Tibial nerve (tissue), 4 donors: ENCODE data around the gene VIPR2. TPM values are rescaled to one million over a fixed set of nuclear protein-coding genes. Genes with fewer than 3 reads are reported as not detected.
A peak's percentile ranks its signal among the peaks of the same experiment; 100 is the strongest.

ENCODE experiments used
- DNase-seq, 2 donors: peaks; one replicate each; pipeline ENCODE4 v3.0.0-alpha.2; 2019; ENCODE audit warnings: low spot score in 2 of 2
- H3K27ac ChIP-seq, 4 donors: fragments of 200-600 bp; sonication (generic) in 3 of 4; one replicate each; pipeline ENCODE4 v1.5.1; 2017 to 2019; ENCODE audit warnings: mild to moderate bottlenecking in 1 of 4
- H3K27me3 ChIP-seq, 2 donors: fragments of 200-600 bp; sonication (generic) in 1 of 2; one replicate each; pipeline versions ENCODE4 v1.5.1 to v1.6.0; 2017 to 2019
- H3K36me3 ChIP-seq, 3 donors: fragments of 200-600 bp; sonication (generic); one replicate each; pipeline ENCODE4 v1.5.1; 2018 to 2019
- H3K4me1 ChIP-seq, 4 donors: fragments of 200-600 bp; sonication (generic) in 3 of 4; one replicate each; pipeline ENCODE4 v1.5.1; 2017 to 2019
- H3K4me3 ChIP-seq, 4 donors: fragments of 200-600 bp; sonication (generic) in 3 of 4; one replicate each; pipeline ENCODE4 v1.5.1; 2017 to 2019; ENCODE audit warnings: mild to moderate bottlenecking in 1 of 4, moderate library complexity in 1 of 4
- H3K9me3 ChIP-seq, 4 donors: fragments of 200-600 bp; sonication (generic) in 3 of 4; one replicate each; pipeline ENCODE4 v1.5.1; 2017 to 2019
- EP300 ChIP-seq, 2 donors: sonication (generic); formaldehyde crosslinking; IDR thresholded peaks; one replicate each; pipeline ENCODE4 v1.6.1; 2017; ENCODE audit warnings: antibody characterized with exemption in 2 of 2, mild to moderate bottlenecking in 1 of 2
- POLR2A ChIP-seq, 2 donors: fragments of 450-650 bp; IDR thresholded peaks; one replicate each; pipeline ENCODE4 v1.6.1; 2017; ENCODE audit warnings: antibody characterized with exemption in 2 of 2, mild to moderate bottlenecking in 2 of 2, moderate library complexity in 2 of 2
- WGBS, 2 donors: methylation state at CpG; one replicate each; pipeline ENCODE4 v1.1.5; 2018; 5-methylcytosine and 5-hydroxymethylcytosine counted together
- total RNA-seq, 4 donors: library from RNA; depleted of rRNA; stranded (reverse); fragments of >200 nt; gene quantifications; one replicate each; pipeline ENCODE4 v1.1.0, GENCODE V29; 2016
- TF ChIP-seq, protein P1 (sequence below), 5 experiments: fragments of 200-600 bp in 3 of 5; fragments of 450-650 bp in 2 of 5; sonication (generic) in 3 of 5; IDR thresholded peaks; one replicate each; pipeline ENCODE4 v1.5.1; 2016 to 2019; ENCODE audit warnings: antibody characterized with exemption in 5 of 5, mild to moderate bottlenecking in 3 of 5, moderate library complexity in 2 of 5

VIPR2 gene
- total RNA-seq, 4 donors from 2014 or later, result 0.22 to 3.6 (median 2.9) TPM

DNA sequence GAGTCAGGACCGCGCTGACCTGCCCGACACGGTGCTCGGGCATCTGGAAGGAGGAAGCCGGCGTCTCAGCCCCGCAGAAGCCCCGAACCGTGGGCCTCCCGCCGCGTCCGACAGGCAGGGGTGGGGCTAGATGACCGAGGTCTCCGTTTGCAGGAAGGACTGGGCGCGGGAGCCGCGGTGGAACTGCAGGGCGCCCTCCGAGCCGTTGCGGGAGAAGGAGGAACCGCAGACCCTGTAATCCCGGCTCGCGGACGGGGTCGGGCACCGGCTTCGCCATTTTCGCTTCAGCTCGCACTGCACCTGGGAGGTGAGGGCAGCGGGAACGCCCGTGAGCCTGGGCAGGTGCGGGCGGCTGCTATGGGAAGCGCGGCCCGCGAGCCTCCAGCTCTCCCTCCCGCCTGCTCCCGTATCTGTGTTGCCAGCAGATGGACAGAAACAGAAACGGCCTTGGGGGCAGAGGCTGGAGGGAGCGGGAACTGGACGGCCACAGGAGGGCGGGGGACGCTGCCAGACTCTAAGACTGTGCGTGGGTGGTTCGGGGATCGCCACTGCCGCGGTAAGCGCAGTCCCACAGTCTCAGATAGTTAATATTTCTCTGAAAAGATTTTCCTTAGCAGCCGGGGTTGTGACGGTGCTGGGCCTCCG lies 114.1 kb downstream of the VIPR2 start:
- no peak for TF ChIP-seq EP300 (IDR thresholded peaks at IDR 0.05)
- TF ChIP-seq, protein P1, sequence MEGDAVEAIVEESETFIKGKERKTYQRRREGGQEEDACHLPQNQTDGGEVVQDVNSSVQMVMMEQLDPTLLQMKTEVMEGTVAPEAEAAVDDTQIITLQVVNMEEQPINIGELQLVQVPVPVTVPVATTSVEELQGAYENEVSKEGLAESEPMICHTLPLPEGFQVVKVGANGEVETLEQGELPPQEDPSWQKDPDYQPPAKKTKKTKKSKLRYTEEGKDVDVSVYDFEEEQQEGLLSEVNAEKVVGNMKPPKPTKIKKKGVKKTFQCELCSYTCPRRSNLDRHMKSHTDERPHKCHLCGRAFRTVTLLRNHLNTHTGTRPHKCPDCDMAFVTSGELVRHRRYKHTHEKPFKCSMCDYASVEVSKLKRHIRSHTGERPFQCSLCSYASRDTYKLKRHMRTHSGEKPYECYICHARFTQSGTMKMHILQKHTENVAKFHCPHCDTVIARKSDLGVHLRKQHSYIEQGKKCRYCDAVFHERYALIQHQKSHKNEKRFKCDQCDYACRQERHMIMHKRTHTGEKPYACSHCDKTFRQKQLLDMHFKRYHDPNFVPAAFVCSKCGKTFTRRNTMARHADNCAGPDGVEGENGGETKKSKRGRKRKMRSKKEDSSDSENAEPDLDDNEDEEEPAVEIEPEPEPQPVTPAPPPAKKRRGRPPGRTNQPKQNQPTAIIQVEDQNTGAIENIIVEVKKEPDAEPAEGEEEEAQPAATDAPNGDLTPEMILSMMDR (IDR thresholded peaks at IDR 0.05), result peak in 3 of 5 experiments; percentile 23 to 41 (median 39)
- 2 to 4% methylated on average over 51 to 59 of the region's 59 CpGs for WGBS, 2 donors
- H3K27me3 ChIP-seq, result peaks cover 0 to 23% of the 10 kb centered on the region in 2 donors
- H3K4me1 ChIP-seq, result peaks cover 0 to 21% (median 3%) of the 10 kb centered on the region in 4 donors
- H3K9me3 ChIP-seq, result no peaks in the 10 kb centered on the region
- DNase-seq, result peak in 1 of 2 donors; percentile 5
- peak overlapping the region; percentile 35 to 57 (median 48) for H3K4me3 ChIP-seq
- H3K36me3 ChIP-seq, result no peaks in the 10 kb centered on the region
- peak overlapping the region in 2 of 4 donors; percentile 11 to 24 for H3K27ac ChIP-seq

DNA sequence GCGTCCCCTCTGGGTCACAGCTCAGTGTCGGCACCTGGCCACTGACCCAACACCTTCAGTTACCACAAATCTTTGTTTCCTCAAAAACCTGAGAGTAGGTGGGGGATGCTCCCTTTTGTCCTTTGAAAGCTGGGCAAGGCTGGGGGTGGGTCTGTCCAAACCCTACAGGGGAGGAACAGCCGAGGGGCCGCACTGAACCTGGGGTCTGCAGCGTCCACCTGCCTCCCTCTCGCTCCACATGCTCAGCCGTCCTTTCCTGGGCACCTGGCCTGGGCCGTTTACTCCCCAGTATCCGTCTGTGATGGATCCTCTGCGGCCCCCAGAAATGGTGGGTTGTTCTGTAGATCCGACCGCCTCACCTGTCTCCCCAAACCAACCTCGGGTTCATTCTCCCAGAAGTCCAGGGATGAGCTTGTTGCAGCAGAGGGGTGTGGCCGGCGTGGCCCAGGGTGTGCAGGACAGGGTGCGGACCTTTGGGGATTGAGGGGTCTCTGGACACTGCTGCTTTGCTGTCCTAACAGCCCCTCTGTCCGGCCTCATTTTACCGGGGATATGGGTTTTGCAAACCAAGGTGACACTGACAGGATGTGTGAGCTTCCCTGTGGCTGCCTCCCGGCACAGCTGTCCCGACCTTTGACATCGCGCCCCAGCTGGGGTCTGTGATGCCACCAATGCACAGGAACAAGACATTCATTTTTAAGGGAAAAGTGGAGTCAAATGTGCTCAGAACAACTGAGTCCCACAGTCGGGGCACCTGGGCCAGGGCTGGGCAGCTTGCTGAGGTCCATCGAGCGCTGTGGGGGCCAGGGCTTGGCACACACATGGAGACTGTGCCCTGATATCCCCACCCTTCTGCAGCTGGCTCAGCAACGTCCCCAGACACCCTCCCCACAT lies 115.9 kb downstream of the VIPR2 start:
- TF ChIP-seq, protein P1 (IDR thresholded peaks at IDR 0.05), result no peak
- TF ChIP-seq EP300 (IDR thresholded peaks at IDR 0.05) (no peak), POLR2A (IDR thresholded peaks at IDR 0.05) (no peak)
- WGBS, 2 donors, result 89% methylated on average over 25 to 26 of the region's 26 CpGs
- peaks cover 0 to 23% of the 10 kb centered on the region in 2 donors for H3K27me3 ChIP-seq
- H3K4me1 ChIP-seq, result peaks cover 0 to 21% (median 3%) of the 10 kb centered on the region in 4 donors
- no peak overlapping the region for H3K4me3 ChIP-seq
- no peaks in the 10 kb centered on the region for H3K9me3 ChIP-seq
- peak in 1 of 2 donors; percentile 2 for DNase-seq
- no peak overlapping the region for H3K27ac ChIP-seq
- no peaks in the 10 kb centered on the region for H3K36me3 ChIP-seq

DNA sequence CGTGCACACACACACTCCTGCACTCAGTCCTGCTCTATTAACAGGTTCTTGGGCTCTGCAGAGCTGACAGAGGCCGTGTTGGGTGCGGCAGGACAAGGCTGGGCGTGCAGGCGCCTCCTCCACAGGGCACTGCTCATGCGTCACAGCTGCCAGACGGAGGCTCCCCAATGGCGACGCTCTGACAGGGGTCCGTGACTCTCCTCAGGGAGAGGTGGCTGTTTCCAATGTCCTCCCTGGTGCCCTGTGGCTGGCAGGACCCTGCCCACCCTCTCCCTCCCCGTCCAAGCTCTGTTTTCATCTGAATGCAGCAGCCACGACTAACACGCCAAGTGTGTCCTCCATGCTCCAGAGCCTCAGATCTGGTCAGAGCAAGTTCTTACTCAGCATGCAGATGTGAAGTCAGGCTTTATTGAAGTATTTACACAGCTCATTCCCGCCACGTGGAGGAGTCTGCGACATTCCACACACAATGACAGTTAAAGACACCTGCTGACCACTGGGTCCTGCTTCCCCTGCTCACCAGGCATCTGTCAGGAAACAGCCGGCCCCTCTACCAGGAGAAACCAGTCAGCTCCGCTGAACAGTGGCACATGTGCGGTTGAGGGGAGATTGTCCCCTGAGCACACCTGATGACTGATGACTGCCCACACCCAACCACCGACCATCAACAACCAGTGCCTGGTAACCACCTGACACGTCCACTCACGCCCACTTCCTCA lies 116.7 kb downstream of the VIPR2 start:
- Histone ChIP-seq H3K9me3 (no peaks in the 10 kb centered on the region), H3K36me3 (no peaks in the 10 kb centered on the region), H3K27me3 (peaks cover 0 to 23% of the 10 kb centered on the region in 2 donors), H3K4me3 (no peak overlapping the region), H3K4me1 (peaks cover 0 to 21% (median 3%) of the 10 kb centered on the region in 4 donors), H3K27ac (no peak overlapping the region)
- TF ChIP-seq POLR2A (IDR thresholded peaks at IDR 0.05) (no peak), EP300 (IDR thresholded peaks at IDR 0.05) (no peak)
- TF ChIP-seq, protein P1 (IDR thresholded peaks at IDR 0.05), result no peak
- WGBS, 2 donors, result 74 to 75% methylated on average over 16 to 18 of the region's 22 CpGs
- DNase-seq, result peak in 1 of 2 donors; percentile 3

DNA sequence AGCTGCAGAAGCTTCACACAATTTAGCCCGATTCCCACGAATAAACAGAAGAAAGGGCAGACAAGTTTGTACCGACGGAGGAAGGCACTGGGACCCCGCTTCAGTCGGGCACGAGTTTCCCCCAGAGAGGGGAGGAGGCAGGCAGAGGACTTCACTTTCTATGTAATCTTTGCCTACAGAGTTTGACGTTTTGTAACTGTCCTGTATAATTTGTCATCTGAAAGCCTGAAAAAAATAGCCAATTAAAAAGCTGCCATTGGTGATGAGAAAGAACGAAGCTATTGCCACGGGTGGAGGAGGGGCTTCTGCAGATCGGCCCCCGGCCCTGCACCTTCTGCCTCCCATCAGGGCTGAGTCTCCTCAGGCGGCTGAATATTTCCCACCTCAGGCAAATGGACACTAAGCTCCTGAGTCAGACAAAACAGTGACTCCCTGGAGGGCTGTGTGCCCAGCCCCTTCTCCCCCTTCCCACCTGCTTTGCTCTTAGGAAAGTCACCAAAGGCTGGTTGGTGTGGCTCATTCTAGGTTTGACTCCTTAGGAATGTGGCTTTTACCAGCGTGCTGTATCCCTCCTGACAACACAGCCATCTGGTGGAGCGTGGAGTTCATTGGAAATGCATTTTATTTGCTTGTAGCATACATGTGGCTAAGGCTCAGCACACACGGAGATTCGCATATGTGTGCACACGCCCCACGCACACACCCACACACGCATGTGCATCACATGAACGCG lies 117.4 kb downstream of the VIPR2 start:
- DNase-seq, result no peak
- WGBS, 2 donors, result 68 to 71% methylated on average over 22 of the region's 22 CpGs
- no peak overlapping the region for H3K27ac ChIP-seq

More for the DNA sequence above, 117.4 kb downstream of the VIPR2 start:
- no peaks in the 10 kb centered on the region for H3K9me3 ChIP-seq
- no peaks in the 10 kb centered on the region for H3K36me3 ChIP-seq
- H3K4me1 ChIP-seq, result peaks cover 0 to 21% (median 3%) of the 10 kb centered on the region in 4 donors
- H3K4me3 ChIP-seq, result no peak overlapping the region
- peaks cover 0 to 23% of the 10 kb centered on the region in 2 donors for H3K27me3 ChIP-seq
- TF ChIP-seq POLR2A (IDR thresholded peaks at IDR 0.05) (no peak), EP300 (IDR thresholded peaks at IDR 0.05) (no peak)
- TF ChIP-seq, protein P1 (IDR thresholded peaks at IDR 0.05), result no peak
